ENCODE data around the gene POLE3.
"Not testable (repeated sequence)": the region's sequence is repeated elsewhere in the genome, so short reads cannot be mapped to it uniquely, and the experiment has no call there.

The POLE3 gene

GRCh38 chr9:113379094-113379828 lies 31.2 kb downstream of the POLE3 start:
- not testable (repeated sequence) for DNase-seq (ENCODE audit: extremely low read depth in 1 of 2, low read depth in 1 of 2)

- DNase-seq (ENCODE audit: extremely low read depth in 1 of 2, low read depth in 1 of 2): peak; percentile 64 to 68
Measured at GRCh38 chr9:113376634-113377567, 33.6 kb downstream of the POLE3 start, which contains the start of gene HDHD3. TSS of gene HDHD3 (minus strand) at chr9:113376986. CDS start at chr9:113374354, 2,632 bp downstream.

GRCh38 chr9:113375057-113376023 lies 35.1 kb downstream of the POLE3 start:
- no peak for DNase-seq (ENCODE audit: extremely low read depth in 1 of 2, low read depth in 1 of 2)

GRCh38 chr9:113373676-113374392 lies 36.6 kb downstream of the POLE3 start:
- no peak for DNase-seq (ENCODE audit: extremely low read depth in 1 of 2, low read depth in 1 of 2)

GRCh38 chr9:113373256-113373655 lies 37.2 kb downstream of the POLE3 start:
- no peak for DNase-seq (ENCODE audit: extremely low read depth in 1 of 2, low read depth in 1 of 2)

GRCh38 chr9:113372059-113372458 lies 38.4 kb downstream of the POLE3 start:
- no peak for DNase-seq (ENCODE audit: extremely low read depth in 1 of 2, low read depth in 1 of 2)

GRCh38 chr9:113370806-113371325 lies 39.6 kb downstream of the POLE3 start:
- no peak for DNase-seq (ENCODE audit: extremely low read depth in 1 of 2, low read depth in 1 of 2)

- no peak for DNase-seq (ENCODE audit: extremely low read depth in 1 of 2, low read depth in 1 of 2)
Measured at GRCh38 chr9:113369855-113370140, 40.7 kb downstream of the POLE3 start.

- DNase-seq (ENCODE audit: extremely low read depth in 1 of 2, low read depth in 1 of 2): no peak
Measured at GRCh38 chr9:113368982-113369854, 41.3 kb downstream of the POLE3 start.

- DNase-seq (ENCODE audit: extremely low read depth in 1 of 2, low read depth in 1 of 2): no peak
Measured at GRCh38 chr9:113368348-113368981, 42.0 kb downstream of the POLE3 start.

- not testable (repeated sequence) for DNase-seq (ENCODE audit: extremely low read depth in 1 of 2, low read depth in 1 of 2)
Measured at GRCh38 chr9:113365652-113366051, 44.8 kb downstream of the POLE3 start.

- no peak for DNase-seq (ENCODE audit: extremely low read depth in 1 of 2, low read depth in 1 of 2)
Measured at GRCh38 chr9:113364951-113365350, 45.5 kb downstream of the POLE3 start.

GRCh38 chr9:113363336-113363735 lies 47.1 kb downstream of the POLE3 start:
- no peak for DNase-seq (ENCODE audit: extremely low read depth in 1 of 2, low read depth in 1 of 2)

- no peak for DNase-seq (ENCODE audit: extremely low read depth in 1 of 2, low read depth in 1 of 2)
Measured at GRCh38 chr9:113361304-113362018, 49.0 kb downstream of the POLE3 start.

- DNase-seq (ENCODE audit: extremely low read depth in 1 of 2, low read depth in 1 of 2): no peak
Measured at GRCh38 chr9:113360242-113360842, 50.1 kb downstream of the POLE3 start.

GRCh38 chr9:113359385-113359784 lies 51.1 kb downstream of the POLE3 start:
- DNase-seq (ENCODE audit: extremely low read depth in 1 of 2, low read depth in 1 of 2): no peak
